HEK293 (cell line): ENCODE measurements around the gene CLEC14A.

Source experiments
- EGR2 ChIP-seq: fragments of 450-650 bp; formaldehyde crosslinking; IDR thresholded peaks from 2 replicates; pipeline ENCODE4 v1.5.1; 2016; ENCODE audit warnings: low read depth, missing biosample characterization, missing genetic modification characterization
- TCF7L2 ChIP-seq: IDR thresholded peaks from 2 replicates; pipeline ENCODE4 v1.6.1; 2011; ENCODE audit warnings: low read depth, mild to moderate bottlenecking, inconsistent platforms, low read length, moderate library complexity, borderline replicate concordance
- YY1 ChIP-seq: fragments of 450-650 bp; formaldehyde crosslinking; IDR thresholded peaks from 2 replicates; pipeline ENCODE4 v1.5.1; 2018; ENCODE audit warnings: missing biosample characterization, missing genetic modification characterization
- ZNF23 ChIP-seq: fragments of 450-650 bp; formaldehyde crosslinking; IDR thresholded peaks from 2 replicates; pipeline ENCODE4 v1.5.1; 2016; ENCODE audit warnings: missing biosample characterization, missing genetic modification characterization, borderline replicate concordance
- ZNF423 ChIP-seq: fragments of 450-650 bp; formaldehyde crosslinking; IDR thresholded peaks from 2 replicates; pipeline ENCODE4 v1.5.1; 2016; ENCODE audit warnings: missing biosample characterization, missing genetic modification characterization
- ZNF621 ChIP-seq: fragments of 450-650 bp; formaldehyde crosslinking; IDR thresholded peaks from 2 replicates; pipeline ENCODE4 v1.5.1; 2017; ENCODE audit warnings: missing biosample characterization, missing genetic modification characterization
- ZNF660 ChIP-seq: fragments of 450-650 bp; IDR thresholded peaks from 2 replicates; pipeline ENCODE4 v1.5.1; 2018; ENCODE audit warnings: missing biosample characterization, mild to moderate bottlenecking, missing genetic modification characterization
- ZNF768 ChIP-seq: fragments of 450-650 bp; formaldehyde crosslinking; IDR thresholded peaks from 2 replicates; pipeline ENCODE4 v1.5.1; 2018; ENCODE audit warnings: missing biosample characterization, mild to moderate bottlenecking, missing genetic modification characterization
- ZNF830 ChIP-seq: fragments of 450-650 bp; IDR thresholded peaks from 2 replicates; pipeline ENCODE4 v1.5.0; 2018; ENCODE audit warnings: missing biosample characterization, missing genetic modification characterization, low read depth, mild to moderate bottlenecking, moderate library complexity
- TF ChIP-seq, protein P1 (sequence below): fragments of 450-650 bp; formaldehyde crosslinking; optimal IDR thresholded peaks from 2 replicates; pipeline ENCODE3; 2016; ENCODE audit warnings: missing biosample characterization, mild to moderate bottlenecking, missing genetic modification characterization
- TF ChIP-seq, protein P2 (sequence below): fragments of 450-650 bp; formaldehyde crosslinking; IDR thresholded peaks from 2 replicates; pipeline ENCODE4 v1.5.1; 2016; ENCODE audit warnings: missing biosample characterization, missing genetic modification characterization
- TF ChIP-seq, protein P3 (sequence below): fragments of 450-650 bp; formaldehyde crosslinking; IDR thresholded peaks from 2 replicates; pipeline ENCODE4 v1.5.1; 2016; ENCODE audit warnings: missing biosample characterization, missing genetic modification characterization
- TF ChIP-seq, protein P4 (sequence below): fragments of 450-650 bp; formaldehyde crosslinking; IDR thresholded peaks from 2 replicates; pipeline ENCODE4 v1.5.1; 2016; ENCODE audit warnings: missing biosample characterization, missing genetic modification characterization, borderline replicate concordance
- TF ChIP-seq, protein P5 (sequence below): fragments of 450-650 bp; formaldehyde crosslinking; IDR thresholded peaks from 2 replicates; pipeline ENCODE4 v1.5.1; 2016; ENCODE audit warnings: missing biosample characterization, missing genetic modification characterization, borderline replicate concordance

DNA sequence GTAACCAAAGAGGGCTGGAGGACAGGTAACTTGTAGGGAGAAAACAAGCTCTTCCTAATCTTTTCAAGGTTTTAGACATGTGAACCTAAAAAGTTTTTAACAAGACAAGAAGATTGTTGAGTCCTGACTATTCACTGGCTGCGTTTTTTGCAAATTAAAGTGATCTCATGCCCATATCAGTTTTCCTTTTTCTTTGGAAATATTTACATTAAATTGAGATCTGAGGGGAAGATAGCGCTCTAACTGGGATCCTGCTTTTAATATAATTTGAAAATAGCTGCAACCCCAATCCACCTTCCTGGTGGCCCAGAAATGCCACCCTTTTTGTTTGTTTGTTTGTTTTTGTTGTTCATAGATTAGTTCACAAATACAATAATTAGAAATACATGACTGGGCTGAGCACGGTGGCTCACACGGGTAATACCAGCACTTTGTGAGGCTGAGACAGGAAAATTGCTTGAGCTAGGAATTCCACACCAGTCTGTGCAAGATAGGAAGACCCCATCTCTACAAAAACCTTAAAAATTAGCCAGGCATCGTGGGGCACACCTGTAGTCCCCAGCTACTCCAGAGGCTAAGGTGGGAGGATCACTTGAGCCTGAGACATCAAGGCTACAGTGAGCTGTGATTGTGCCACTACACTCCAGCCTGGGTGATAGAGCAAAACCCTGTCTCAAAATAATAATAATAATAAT lies 50.6 kb downstream of the CLEC14A start:
- TF ChIP-seq ZNF621 (tag by site-specific recombination) (no peak), ZNF830 (tag by site-specific recombination) (no peak), ZNF660 (tag by site-specific recombination) (no peak), ZNF23 (tag by site-specific recombination) (no peak), EGR2 (no peak), TCF7L2 (no peak), ZNF768 (tag by site-specific recombination) (no peak), ZNF423 (no peak), YY1 (tag by site-specific recombination) (no peak)
- TF ChIP-seq, protein P1, sequence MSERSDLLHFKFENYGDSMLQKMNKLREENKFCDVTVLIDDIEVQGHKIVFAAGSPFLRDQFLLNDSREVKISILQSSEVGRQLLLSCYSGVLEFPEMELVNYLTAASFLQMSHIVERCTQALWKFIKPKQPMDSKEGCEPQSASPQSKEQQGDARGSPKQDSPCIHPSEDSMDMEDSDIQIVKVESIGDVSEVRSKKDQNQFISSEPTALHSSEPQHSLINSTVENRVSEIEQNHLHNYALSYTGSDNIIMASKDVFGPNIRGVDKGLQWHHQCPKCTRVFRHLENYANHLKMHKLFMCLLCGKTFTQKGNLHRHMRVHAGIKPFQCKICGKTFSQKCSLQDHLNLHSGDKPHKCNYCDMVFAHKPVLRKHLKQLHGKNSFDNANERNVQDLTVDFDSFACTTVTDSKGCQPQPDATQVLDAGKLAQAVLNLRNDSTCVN: no peak
- TF ChIP-seq, protein P2, sequence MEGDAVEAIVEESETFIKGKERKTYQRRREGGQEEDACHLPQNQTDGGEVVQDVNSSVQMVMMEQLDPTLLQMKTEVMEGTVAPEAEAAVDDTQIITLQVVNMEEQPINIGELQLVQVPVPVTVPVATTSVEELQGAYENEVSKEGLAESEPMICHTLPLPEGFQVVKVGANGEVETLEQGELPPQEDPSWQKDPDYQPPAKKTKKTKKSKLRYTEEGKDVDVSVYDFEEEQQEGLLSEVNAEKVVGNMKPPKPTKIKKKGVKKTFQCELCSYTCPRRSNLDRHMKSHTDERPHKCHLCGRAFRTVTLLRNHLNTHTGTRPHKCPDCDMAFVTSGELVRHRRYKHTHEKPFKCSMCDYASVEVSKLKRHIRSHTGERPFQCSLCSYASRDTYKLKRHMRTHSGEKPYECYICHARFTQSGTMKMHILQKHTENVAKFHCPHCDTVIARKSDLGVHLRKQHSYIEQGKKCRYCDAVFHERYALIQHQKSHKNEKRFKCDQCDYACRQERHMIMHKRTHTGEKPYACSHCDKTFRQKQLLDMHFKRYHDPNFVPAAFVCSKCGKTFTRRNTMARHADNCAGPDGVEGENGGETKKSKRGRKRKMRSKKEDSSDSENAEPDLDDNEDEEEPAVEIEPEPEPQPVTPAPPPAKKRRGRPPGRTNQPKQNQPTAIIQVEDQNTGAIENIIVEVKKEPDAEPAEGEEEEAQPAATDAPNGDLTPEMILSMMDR (tag by site-specific recombination): no peak
- TF ChIP-seq, protein P3, sequence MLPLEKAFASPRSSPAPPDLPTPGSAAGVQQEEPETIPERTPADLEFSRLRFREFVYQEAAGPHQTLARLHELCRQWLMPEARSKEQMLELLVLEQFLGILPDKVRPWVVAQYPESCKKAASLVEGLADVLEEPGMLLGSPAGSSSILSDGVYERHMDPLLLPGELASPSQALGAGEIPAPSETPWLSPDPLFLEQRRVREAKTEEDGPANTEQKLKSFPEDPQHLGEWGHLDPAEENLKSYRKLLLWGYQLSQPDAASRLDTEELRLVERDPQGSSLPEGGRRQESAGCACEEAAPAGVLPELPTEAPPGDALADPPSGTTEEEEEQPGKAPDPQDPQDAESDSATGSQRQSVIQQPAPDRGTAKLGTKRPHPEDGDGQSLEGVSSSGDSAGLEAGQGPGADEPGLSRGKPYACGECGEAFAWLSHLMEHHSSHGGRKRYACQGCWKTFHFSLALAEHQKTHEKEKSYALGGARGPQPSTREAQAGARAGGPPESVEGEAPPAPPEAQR (tag by site-specific recombination): no peak
- TF ChIP-seq, protein P4, sequence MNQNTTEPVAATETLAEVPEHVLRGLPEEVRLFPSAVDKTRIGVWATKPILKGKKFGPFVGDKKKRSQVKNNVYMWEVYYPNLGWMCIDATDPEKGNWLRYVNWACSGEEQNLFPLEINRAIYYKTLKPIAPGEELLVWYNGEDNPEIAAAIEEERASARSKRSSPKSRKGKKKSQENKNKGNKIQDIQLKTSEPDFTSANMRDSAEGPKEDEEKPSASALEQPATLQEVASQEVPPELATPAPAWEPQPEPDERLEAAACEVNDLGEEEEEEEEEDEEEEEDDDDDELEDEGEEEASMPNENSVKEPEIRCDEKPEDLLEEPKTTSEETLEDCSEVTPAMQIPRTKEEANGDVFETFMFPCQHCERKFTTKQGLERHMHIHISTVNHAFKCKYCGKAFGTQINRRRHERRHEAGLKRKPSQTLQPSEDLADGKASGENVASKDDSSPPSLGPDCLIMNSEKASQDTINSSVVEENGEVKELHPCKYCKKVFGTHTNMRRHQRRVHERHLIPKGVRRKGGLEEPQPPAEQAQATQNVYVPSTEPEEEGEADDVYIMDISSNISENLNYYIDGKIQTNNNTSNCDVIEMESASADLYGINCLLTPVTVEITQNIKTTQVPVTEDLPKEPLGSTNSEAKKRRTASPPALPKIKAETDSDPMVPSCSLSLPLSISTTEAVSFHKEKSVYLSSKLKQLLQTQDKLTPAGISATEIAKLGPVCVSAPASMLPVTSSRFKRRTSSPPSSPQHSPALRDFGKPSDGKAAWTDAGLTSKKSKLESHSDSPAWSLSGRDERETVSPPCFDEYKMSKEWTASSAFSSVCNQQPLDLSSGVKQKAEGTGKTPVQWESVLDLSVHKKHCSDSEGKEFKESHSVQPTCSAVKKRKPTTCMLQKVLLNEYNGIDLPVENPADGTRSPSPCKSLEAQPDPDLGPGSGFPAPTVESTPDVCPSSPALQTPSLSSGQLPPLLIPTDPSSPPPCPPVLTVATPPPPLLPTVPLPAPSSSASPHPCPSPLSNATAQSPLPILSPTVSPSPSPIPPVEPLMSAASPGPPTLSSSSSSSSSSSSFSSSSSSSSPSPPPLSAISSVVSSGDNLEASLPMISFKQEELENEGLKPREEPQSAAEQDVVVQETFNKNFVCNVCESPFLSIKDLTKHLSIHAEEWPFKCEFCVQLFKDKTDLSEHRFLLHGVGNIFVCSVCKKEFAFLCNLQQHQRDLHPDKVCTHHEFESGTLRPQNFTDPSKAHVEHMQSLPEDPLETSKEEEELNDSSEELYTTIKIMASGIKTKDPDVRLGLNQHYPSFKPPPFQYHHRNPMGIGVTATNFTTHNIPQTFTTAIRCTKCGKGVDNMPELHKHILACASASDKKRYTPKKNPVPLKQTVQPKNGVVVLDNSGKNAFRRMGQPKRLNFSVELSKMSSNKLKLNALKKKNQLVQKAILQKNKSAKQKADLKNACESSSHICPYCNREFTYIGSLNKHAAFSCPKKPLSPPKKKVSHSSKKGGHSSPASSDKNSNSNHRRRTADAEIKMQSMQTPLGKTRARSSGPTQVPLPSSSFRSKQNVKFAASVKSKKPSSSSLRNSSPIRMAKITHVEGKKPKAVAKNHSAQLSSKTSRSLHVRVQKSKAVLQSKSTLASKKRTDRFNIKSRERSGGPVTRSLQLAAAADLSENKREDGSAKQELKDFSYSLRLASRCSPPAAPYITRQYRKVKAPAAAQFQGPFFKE (tag by site-specific recombination): no peak
- TF ChIP-seq, protein P5, sequence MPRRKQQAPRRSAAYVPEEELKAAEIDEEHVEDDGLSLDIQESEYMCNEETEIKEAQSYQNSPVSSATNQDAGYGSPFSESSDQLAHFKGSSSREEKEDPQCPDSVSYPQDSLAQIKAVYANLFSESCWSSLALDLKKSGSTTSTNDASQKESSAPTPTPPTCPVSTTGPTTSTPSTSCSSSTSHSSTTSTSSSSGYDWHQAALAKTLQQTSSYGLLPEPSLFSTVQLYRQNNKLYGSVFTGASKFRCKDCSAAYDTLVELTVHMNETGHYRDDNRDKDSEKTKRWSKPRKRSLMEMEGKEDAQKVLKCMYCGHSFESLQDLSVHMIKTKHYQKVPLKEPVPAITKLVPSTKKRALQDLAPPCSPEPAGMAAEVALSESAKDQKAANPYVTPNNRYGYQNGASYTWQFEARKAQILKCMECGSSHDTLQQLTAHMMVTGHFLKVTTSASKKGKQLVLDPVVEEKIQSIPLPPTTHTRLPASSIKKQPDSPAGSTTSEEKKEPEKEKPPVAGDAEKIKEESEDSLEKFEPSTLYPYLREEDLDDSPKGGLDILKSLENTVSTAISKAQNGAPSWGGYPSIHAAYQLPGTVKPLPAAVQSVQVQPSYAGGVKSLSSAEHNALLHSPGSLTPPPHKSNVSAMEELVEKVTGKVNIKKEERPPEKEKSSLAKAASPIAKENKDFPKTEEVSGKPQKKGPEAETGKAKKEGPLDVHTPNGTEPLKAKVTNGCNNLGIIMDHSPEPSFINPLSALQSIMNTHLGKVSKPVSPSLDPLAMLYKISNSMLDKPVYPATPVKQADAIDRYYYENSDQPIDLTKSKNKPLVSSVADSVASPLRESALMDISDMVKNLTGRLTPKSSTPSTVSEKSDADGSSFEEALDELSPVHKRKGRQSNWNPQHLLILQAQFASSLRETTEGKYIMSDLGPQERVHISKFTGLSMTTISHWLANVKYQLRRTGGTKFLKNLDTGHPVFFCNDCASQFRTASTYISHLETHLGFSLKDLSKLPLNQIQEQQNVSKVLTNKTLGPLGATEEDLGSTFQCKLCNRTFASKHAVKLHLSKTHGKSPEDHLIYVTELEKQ: no peak
